OCI-M2 (cell line): ENCODE measurements around the gene VPS26A.

Experiments
- DNase-seq: peaks from one replicate; lab custom pipeline; 2025; ENCODE audit not compliant: unreplicated experiment; lab: John Stamatoyannopoulos, UW

Gene VPS26A

GRCh38 chr10:69123747-69124562, at the start of gene VPS26A:
VPS26A (plus strand) TSS chr10:69124178; CDS start chr10:69124278, 100 bp downstream.
- peak; percentile 69 for DNase-seq

GRCh38 chr10:69074532-69074931, 49.4 kb upstream of the VPS26A start:
- DNase-seq, result no peak

GRCh38 chr10:69075431-69075830, 48.5 kb upstream of the VPS26A start:
- no peak for DNase-seq

GRCh38 chr10:69078311-69078710, 45.7 kb upstream of the VPS26A start:
- no peak for DNase-seq

- no peak for DNase-seq
Measured at GRCh38 chr10:69080226-69080625, 43.8 kb upstream of the VPS26A start.

- no peak for DNase-seq
Measured at GRCh38 chr10:69086001-69086509, 37.9 kb upstream of the VPS26A start.

GRCh38 chr10:69087590-69088470, 36.1 kb upstream of the VPS26A start, which contains the start of gene SRGN:
SRGN (plus strand) TSS chr10:69088103; CDS start chr10:69088158, 55 bp downstream.
- no peak for DNase-seq

GRCh38 chr10:69088471-69088769, 35.6 kb upstream of the VPS26A start:
- DNase-seq, result no peak

- DNase-seq, result no peak
Measured at GRCh38 chr10:69088801-69089501, 35.0 kb upstream of the VPS26A start.

GRCh38 chr10:69089638-69090599, 34.1 kb upstream of the VPS26A start:
- DNase-seq, result no peak

GRCh38 chr10:69090685-69091084, 33.3 kb upstream of the VPS26A start:
- no peak for DNase-seq

GRCh38 chr10:69091143-69091651, 32.8 kb upstream of the VPS26A start:
- no peak for DNase-seq

- no peak for DNase-seq
Measured at GRCh38 chr10:69092959-69093850, 30.8 kb upstream of the VPS26A start.

- no peak for DNase-seq
Measured at GRCh38 chr10:69093933-69094332, 30.0 kb upstream of the VPS26A start.

GRCh38 chr10:69096045-69096444, 27.9 kb upstream of the VPS26A start:
- DNase-seq, result no peak

- no peak for DNase-seq
Measured at GRCh38 chr10:69097729-69098128, 26.2 kb upstream of the VPS26A start.

- no peak for DNase-seq
Measured at GRCh38 chr10:69100136-69100872, 23.7 kb upstream of the VPS26A start.

GRCh38 chr10:69101451-69102095, 22.4 kb upstream of the VPS26A start:
- DNase-seq, result no peak
